Effector CD4-positive, alpha-beta T cell (primary cell): Measurements from ENCODE around the gene DCAF4L1.

ENCODE experiments used
- DNase-seq: peaks from one replicate; pipeline ENCODE4 v3.0.0-alpha.2; 2020
- total RNA-seq: gene quantifications from one replicate; lab custom pipeline; 2026; lab: John Stamatoyannopoulos, UW

Gene DCAF4L1, protein sequence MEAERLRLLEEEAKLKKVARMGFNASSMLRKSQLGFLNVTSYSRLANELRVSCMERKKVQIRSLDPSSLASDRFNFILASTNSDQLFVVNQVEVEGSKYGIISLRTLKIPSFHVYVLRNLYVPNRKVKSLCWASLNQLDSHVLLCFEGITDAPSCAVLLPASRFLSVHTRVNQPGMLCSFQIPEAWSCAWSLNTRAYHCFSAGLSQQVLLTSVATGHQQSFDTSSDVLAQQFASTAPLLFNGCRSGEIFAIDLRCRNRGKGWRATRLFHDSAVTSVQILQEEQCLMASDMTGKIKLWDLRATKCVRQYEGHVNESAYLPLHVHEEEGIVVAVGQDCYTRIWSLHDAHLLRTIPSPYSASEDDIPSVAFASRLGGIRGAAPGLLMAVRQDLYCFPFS
- 0.94 reads per million for total RNA-seq

DNA sequence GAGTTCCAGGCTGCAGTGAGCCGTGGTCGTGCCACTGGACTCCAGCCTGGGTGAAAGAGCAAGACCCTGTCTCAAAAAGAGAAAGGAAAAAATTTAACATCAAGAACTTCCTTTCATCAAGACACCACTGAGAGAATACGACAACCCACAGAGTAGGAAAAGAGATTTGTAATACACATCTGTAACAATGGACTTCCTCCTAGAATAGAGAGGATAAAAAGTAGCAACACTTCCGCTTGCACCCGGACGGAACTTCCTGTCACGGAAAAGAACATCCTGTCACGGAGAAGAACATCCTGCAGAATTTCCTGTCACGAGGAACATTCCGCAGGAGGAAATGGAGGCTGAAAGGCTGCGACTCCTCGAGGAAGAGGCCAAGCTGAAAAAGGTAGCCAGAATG lies at the start of gene DCAF4L1:
Gene DCAF4L1 (plus strand): TSS at position 301 of the 400 bp plus-strand sequence. CDS start 37 bp downstream, at position 338.
- DNase-seq = no peak

DNA sequence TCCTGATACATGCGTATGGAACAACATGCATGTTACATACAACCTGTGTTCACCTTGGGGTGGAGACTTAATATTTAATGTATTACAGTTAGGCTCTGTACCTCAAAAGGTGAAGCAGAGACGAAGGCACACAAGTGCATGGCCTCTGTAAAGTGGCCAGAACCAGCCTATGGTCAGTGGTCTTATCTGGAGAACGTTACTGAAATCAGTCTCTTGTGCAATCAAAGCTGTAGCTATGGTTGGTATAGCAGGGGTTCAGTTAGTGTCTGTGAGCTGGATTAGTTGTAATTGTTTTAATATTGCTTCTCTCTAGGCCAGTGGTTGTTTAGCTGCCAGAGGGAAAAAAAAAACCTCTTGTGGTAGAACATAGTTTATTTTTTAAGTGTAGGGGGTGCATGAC lies 48.6 kb upstream of the DCAF4L1 start:
- no peak for DNase-seq

DNA sequence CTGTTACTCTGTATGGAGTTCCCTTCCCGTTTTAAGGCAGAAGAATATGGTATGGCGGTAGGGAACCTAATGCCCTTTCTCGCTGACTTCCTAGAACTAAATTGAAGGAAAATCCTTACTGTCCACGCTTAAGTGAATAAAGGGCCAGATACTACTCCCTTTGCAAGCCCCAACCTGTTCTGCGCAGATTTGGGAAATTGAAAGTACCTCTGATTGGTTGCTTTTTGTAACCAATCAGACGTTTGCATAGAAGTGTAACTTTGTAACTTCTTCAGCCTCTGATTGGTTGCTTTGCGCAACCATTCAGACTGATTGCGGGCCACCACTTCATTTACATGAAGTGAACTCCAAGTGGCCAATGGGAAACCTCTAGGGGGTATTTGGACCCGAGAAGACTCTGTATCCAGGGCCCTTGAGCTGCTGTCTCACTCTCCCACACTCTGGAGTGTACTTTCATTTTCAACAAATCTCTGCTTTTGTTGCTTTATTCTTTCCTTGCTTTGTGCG lies 47.5 kb upstream of the DCAF4L1 start:
- DNase-seq = no peak

DNA sequence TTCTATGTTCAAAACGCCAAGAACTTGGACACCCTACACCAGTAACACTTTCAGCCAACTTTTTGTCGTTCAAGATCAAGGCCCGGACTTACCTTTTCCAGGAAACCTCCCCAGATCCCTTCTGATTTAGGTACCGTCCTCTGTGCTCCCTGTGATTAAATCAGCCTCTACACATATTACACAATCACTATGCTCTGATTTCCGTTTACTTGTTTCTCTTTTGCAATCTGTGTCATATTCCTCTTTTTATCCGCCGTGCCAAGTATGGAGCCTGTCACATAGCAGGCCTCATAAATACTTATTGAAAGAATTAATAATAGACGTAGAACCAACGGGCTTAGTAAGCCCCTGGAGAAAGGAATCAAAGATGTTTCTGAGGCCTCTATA lies 47.0 kb upstream of the DCAF4L1 start:
- DNase-seq = no peak

DNA sequence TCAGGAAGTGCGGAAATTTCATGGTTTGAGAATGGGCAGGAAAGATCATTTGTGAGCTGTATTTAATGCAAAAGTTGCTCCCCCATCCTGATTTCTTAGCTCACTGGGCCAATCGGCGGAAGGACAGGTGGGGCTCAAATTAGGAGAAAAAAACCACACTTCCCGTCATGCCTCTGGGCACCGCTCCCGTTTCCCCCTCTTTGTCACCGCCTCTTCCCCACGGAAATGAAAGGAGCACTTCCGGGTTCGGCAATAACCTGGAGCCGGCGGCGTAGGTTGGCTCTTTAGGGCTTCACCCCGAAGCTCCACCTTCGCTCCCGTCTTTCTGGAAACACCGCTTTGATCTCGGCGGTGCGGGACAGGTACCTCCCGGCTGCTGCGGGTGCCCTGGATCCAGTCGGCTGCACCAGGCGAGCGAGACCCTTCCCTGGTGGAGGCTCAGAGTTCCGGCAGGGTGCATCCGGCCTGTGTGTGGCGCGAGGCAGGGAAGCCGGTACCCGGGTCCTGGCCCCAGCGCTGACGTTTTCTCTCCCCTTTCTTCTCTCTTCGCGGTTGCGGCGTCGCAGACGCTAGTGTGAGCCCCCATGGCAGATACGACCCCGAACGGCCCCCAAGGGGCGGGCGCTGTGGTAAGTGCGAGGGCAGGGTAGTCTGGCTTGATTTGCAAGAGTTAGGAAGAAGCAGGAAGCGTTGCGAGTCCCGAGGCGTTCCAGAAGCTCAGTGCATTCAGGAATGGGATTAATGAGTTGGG lies 46.5 kb upstream of the DCAF4L1 start, which contains the start of gene TMEM33:
Gene TMEM33 (plus strand): TSS at position 529 of the 751 bp plus-strand sequence. CDS start 56 bp downstream, at position 585.
- DNase-seq = peak; percentile 69

DNA sequence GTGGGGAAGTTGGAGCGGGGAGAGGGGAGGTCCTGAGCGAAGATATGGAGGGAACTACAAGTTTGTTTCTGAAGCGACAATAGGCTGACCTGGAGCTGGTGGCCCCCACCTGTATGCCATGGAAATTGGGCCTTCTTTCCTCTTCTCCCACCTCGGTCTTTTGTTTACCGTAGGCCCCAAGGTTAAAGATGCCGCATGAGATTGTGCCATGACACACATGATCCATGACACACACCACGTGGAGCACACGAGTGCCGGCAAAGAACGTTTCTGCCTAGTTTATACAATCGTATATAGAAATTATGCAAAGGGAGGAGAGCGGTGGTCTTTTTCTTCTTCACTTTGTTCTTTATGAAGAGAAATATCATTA lies 45.9 kb upstream of the DCAF4L1 start:
- no peak for DNase-seq

DNA sequence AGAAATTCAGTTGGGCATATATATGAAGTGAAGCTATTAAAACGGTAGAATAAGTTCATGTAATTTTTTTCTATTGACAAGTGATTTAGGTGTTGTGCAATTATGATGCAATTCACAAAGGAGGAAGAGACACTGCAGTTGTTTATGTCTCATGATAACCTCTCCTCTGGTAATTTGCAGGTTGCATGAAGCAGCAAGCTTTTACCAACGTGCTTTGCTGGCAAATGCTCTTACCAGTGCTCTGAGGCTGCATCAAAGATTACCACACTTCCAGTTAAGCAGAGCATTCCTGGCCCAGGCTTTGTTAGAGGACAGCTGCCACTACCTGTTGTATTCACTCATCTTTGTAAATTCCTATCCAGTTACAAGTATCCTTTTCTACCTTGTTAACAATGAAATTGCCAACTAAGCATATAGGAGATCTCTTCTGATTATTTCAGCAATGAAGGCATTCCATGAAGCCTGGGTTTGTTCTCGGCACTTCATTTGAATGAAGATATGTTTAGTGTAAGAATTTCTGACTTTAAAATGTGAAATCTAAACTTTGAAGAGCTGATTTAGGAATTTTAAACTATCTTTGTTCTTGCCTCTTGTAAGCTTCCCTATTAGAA lies 42.4 kb upstream of the DCAF4L1 start:
- no peak for DNase-seq

DNA sequence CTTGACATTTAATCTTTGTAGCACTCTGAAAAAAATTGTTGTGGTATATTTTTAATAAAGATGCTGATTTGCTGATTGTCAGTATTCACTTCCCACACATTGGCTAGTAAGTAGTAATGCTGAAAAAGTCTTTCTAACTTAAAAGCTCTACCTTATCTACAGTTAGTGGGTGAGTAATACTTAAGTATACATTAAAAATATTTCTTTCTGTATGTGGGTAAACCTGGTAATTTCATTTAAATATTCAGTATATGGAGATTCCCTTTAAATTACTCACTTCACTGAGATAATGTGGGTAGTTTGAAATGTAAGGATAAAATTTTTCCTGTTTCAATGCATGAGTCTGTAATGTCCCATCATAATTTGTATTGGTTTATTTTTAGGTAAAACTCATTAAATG lies 40.7 kb upstream of the DCAF4L1 start:
- no peak for DNase-seq

DNA sequence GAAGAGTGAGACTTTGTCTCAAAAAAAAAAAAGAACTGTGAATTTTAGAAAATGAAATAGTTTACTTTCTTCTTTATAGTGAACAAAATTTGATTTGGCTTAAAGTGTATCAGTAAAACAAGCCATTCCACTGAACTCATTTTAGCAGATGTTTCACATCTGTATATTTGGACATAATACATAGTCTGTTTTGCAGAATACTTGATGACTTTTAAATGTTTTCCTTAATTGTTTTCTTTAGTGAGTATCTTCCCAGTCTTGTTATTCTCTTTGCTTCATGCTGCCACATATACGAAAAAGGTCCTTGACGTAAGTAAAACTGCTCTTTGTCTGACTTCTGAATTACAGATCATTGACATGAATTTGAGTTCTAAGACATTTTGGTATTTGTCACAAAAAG lies 38.0 kb upstream of the DCAF4L1 start:
- no peak for DNase-seq

DNA sequence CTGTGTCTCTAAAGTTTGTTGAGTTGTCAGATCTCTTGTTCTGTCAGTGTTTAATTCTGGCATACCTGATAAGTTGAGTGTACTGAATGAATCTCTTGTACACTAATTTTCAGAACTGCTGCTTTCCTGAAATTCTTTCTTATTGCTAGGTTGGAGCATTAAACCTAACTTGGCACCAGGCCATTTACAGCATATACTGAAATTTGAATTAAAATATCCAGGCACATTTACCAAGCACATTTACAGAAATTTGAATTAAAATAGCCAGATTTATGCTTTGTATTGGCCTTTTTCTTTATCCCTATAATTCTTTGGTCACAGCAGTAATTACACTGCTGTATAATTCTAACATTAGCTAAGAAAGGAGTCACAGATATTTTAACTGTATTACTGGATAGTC lies 37.5 kb upstream of the DCAF4L1 start:
- no peak for DNase-seq

DNA sequence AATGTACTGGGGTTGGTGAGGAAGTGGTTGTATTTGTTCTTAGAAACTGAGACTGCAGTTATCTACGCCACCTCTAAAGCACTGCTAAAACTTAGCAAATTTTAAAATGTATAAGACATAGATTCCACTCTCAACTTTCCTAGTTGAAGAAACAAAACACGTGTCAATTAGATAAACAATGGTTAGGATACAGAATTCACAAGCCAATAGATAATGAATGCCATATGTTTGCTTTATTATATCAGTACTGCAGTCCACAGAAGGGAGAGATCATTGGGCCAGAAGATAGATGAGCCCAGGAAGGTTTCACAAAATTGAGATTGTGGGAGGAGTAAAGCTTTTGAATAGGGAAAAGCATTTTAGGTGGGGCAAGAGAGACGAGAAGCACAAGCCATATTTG lies 32.0 kb upstream of the DCAF4L1 start:
- no peak for DNase-seq

DNA sequence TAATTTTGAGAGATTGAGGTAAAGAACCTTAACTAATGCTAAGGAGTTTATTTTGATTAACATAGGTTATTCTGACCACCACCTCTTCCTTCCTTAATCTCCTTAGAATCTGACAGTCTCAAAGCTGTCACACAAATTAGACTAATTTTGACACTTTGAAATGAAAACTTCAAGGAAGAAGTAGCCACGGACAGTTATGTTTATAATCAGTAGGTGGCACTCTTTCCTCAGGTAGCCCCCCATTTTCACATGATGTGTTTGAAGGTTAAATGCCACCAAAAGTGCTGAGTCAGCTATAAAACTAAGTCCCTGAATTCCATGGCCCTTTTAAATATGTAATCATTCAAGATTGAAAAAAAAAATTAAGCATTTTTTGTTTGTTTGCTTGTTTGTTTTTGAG lies 23.9 kb upstream of the DCAF4L1 start:
- DNase-seq = no peak

DNA sequence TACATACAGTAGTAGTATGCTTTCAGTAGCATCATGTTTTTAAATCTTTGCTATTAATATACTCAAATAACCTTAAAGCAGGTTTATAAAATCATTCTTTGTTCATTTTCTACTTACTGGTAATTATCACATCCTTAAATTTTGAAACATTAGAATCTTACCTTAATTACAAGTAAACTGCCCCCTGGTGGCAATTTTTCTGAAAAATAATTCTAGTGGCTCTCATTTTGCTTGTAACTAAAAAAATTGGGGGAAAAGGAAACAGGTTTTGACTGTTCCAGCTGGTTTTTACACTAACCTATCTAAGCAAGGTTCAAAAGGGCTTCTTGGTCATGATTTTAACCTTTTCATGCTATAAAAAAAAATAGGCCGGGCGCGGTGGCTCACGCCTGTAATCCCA lies 18.5 kb upstream of the DCAF4L1 start:
- no peak for DNase-seq

DNA sequence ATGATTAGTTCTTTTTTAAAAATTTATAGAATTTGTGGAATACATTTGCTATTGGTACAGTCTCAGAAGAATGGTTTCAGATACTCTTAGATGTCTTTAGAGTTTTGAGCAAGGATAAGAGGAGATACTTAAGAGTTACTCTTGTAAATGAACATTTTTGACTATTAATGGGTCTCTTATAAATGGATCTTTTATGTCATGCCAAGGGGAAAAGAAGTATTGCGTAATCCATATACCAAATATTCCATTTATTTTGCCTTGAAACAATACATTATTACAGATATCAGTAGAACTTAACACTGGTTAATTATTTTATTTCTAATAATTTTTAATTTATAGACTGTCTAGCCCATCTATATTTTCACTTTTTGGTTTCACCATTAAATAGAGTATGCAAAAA lies 17.2 kb upstream of the DCAF4L1 start:
- DNase-seq = no peak

DNA sequence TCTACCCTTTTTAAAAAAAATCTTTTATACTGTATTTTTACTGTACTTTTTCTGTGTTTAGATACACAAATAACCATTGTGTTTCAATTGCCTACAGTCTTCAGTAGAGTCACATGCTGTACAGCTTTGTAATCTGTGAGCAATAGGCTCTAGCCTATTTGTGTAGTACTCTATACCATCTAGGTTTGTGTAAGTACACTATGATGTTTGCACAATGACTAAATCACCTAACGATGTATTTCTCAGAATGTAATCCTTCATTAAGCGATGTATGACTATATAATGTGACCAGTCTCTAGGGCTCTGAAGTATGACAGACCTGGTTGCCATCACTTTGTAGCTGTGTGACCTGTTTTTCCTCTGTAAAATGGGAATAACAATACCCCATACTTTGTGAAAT lies 14.2 kb upstream of the DCAF4L1 start:
- no peak for DNase-seq

DNA sequence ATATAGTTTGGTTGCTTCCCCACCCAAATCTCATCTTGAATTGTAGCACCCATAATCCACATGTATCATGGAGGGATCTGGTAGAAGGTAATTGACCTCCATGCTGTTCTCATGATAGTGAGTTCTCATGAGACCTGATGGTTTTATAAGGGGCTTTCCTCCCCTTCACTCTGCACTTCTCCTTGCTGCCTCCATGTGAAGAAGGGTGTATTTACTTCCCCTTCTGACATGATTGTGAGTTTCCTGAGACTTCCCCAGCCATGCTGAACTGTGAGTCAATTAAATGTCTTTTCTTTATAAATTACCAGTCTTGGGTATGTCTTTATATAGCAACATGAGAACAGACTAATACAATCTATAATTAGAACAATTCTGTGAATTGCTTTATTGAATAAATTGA lies 11.9 kb upstream of the DCAF4L1 start:
- DNase-seq = no peak

DNA sequence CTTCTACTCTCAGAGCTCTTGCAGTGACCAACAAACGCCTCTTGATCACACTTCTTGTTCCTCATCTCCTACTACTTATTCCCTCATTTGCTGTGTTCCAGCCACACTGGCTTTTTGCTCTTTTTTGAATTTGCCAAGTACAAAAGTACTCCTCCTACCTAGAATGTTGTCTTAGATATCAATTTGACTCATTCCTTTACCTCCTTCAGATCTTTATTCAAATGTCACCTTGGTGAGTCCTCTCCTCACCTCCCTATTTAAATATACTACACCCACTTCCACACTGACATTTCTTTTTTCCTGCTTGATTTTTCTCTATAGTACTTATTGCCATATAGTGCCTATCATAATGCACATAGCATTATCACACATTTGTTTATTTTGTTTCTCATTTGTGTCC lies 6.2 kb upstream of the DCAF4L1 start:
- DNase-seq = no peak

DNA sequence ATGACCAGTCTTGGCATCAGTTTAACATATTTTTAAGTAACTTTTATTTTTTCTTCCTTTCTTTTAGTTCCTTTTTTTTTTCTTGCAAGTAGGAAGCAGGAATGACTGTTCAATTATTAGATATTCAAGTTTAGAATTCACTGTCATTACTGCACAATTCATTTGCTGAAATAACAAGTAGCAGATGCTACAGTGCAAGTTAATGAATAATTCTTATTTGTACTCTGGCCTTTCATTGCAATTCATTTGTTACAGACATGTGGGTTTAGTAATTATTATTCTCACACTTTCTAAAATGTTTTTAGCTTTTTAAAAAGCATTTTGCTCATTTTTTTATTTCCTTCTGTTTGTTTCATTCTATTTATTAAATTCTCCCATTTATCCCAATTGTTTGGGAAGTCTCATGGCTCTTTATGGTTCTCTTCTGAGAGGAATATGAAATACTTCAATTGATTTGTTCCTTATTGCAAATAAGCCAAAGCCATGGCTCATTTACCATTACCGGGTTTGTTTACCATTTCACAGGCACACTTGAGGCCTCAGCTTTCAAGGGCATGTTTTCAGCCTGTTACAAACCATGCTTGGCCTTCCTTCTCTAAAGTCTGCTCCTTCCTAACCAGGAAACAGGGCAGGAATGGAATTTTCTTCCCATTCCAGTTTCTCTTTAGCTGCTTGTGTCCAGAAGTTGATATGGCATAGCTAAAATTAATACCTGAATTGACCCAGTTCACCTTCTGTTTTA lies 4.6 kb upstream of the DCAF4L1 start:
- DNase-seq = no peak

DNA sequence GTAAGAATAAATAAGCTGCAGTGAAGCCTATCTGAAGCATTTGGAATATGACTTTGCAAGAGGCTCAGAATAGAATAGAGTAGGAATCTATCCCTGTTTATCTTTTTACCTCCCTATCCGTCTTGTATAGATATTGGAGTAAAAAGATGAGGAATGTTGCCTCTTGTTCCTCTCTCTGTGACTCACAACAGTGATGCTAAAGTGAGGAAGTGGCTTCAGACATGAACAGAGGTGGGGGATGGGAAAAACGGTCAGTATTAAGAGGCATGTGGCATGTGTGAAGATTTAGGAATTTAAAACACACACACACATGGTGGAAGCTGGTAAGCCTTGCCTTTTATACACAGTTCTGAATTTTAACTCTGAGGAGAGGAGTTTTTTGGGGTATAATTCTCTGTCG lies 3.8 kb upstream of the DCAF4L1 start:
- DNase-seq = no peak

DNA sequence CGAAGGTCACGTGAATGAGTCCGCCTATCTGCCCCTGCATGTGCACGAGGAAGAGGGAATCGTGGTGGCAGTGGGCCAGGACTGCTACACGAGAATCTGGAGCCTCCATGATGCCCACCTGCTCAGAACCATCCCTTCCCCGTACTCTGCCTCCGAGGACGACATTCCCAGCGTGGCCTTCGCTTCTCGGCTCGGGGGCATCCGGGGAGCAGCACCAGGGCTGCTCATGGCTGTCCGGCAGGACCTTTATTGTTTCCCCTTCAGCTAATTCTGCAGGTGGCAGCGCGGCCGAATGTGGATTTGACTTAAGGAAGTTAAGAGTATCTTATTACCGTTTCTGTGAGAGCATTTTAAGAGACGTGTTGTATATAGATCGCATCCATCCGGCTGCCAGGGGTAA lies 1.2 kb downstream of the DCAF4L1 start:
- no peak for DNase-seq

DNA sequence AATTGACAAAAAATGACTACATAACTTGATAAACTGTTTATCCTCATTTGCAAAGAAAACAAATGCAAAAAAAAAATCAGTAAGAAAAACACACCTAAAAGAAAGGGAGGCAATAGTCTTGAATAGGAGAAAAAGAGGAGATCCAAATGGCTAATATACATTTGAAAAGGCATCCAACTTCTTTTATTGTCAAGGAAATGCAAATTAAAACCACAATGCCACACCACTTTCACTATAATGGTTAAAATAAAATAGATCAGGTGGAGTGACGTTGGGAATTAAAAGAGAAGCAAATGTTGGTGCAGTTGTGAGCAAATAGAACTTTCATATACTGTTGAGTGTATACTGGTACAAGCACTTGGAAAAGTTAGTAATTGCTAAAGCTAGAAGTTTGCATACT lies 3.6 kb downstream of the DCAF4L1 start:
- DNase-seq = no peak

DNA sequence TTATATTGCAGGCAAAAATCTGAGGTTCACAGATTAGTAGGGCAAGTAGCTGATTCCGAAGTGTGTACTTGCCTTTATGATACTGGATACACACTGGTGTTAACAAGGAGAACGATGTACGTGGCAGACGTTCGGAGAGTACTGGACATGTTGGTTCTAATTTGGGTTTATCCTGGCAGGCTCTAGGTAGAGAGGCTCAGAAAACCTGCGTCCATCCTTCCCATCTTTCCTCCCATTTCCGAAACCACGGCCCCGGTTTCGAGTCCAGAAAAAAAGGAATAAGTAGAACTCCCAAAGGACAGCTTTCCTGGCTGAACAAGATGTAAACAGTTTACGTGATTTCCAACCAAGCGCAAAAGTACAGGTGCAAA lies 8.4 kb downstream of the DCAF4L1 start:
- DNase-seq = no peak
